GM12873 (cell line): ENCODE data around the gene CC2D2B.

Experiments used
- CTCF ChIP-seq: IDR thresholded peaks from 2 replicates; pipeline ENCODE4 v1.5.1; 2012; ENCODE audit warnings: low read depth, mild to moderate bottlenecking, moderate library complexity, low read length, control low read depth; ENCODE audit not compliant: insufficient read depth; ENCODE audit errors: missing control alignments

CC2D2B gene

GRCh38 chr10:95976362-95977229, 68.8 kb downstream of the CC2D2B start:
- TF ChIP-seq CTCF = no peak

GRCh38 chr10:95982200-95982599, 74.4 kb downstream of the CC2D2B start:
- no peak for TF ChIP-seq CTCF

- TF ChIP-seq CTCF = no peak
Measured at GRCh38 chr10:95987685-95988426, 80.1 kb downstream of the CC2D2B start.

- TF ChIP-seq CTCF = peak; percentile 44
Measured at GRCh38 chr10:95988702-95989101, 80.9 kb downstream of the CC2D2B start.

DNA sequence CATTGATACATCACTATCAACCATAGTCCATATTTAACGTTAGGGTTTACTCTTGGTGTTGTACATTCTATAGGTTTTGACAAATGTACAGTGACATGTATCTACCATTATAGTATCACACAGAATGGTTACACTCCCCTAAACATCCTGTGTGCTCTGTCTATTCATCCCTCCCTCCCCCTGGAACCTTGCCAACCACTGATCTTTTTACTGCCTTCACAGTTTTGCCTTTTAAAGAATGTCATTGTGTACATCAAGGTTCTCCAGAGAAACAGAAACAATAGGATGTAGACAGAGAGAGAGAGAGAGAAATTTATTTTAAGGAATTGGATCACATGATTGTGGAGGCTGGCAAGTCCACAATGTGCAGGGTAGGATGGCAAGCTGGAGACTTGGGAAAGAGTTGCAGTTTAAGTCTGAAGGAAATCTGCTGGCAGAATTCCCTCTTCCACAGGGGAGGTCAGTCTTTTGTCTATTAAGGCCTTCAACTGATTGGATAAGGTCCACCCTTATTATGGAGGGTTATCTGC, 90.5 kb downstream of the CC2D2B start:
- no peak for TF ChIP-seq CTCF

- TF ChIP-seq CTCF = no peak
Measured at GRCh38 chr10:96013956-96014355, 106.2 kb downstream of the CC2D2B start.

- TF ChIP-seq CTCF = no peak
Measured at GRCh38 chr10:96014473-96015102, 106.8 kb downstream of the CC2D2B start.
